Caco-2 (cell line): ENCODE data around the gene ITGB4. TPM values are rescaled to one million over a fixed set of nuclear protein-coding genes. Genes with fewer than 3 reads are reported as not detected.

Experiments
- BruUV-seq: library from RNA; stranded (reverse); fragments of 400-500 nt; replicated peaks from 2 replicates; lab custom pipeline; 2021; lab: Mats Ljungman, UMichigan
- CTCF ChIA-PET: fragments of 300-600 bp; sonication (Branson Sonifier 250); formaldehyde crosslinking; loops from one replicate; lab custom pipeline; 2022; ENCODE audit warnings: antibody characterized with exemption; lab: Charles Lee
- POLR2A ChIA-PET: fragments of 300-600 bp; sonication (Branson Sonifier 250); formaldehyde crosslinking; loops from one replicate; lab custom pipeline; 2022; ENCODE audit warnings: antibody characterized with exemption; lab: Charles Lee
- DNase-seq, 2 experiments: peaks; one replicate each; pipeline versions ENCODE4 v3.0.0 to v3.0.0-alpha.2; 2020 to 2022
- H3K27me3 ChIP-seq: replicated peaks from 2 replicates; pipeline ENCODE4 v1.6.0; 2011; ENCODE audit warnings: low read length; ENCODE audit not compliant: control insufficient read depth, insufficient read depth
- H3K36me3 ChIP-seq: 2 replicates; pipeline ENCODE4 v1.5.1; 2011; ENCODE audit warnings: low read length; ENCODE audit not compliant: control insufficient read depth, insufficient read depth
- H3K4me1 ChIP-seq: fragments of 250-450 bp; sonication (Bioruptor Pico); 2 replicates; pipeline ENCODE4 v1.5.1; 2020; ENCODE audit warnings: mild to moderate bottlenecking
- H3K4me3 ChIP-seq: 2 replicates; pipeline ENCODE4 v1.5.1; 2011; ENCODE audit warnings: low read depth, mild to moderate bottlenecking, control low read depth, low read length
- H3K9me3 ChIP-seq: fragments of 250-450 bp; sonication (Bioruptor Pico); 2 replicates; pipeline ENCODE4 v1.5.1; 2020; ENCODE audit warnings: mild to moderate bottlenecking, moderate library complexity
- H3K27ac Mint-ChIP-seq: one replicate; pipeline ENCODE4 v1.8.0; 2022; ENCODE audit warnings: mixed read lengths; ENCODE audit not compliant: unreplicated experiment
- H3K27me3 Mint-ChIP-seq: one replicate; pipeline ENCODE4 v1.8.0; 2022; ENCODE audit warnings: mixed read lengths; ENCODE audit not compliant: insufficient read depth, unreplicated experiment
- H3K36me3 Mint-ChIP-seq: one replicate; pipeline ENCODE4 v1.8.0; 2022; ENCODE audit warnings: mild to moderate bottlenecking, mixed read lengths; ENCODE audit not compliant: insufficient read depth, unreplicated experiment
- H3K4me1 Mint-ChIP-seq: one replicate; pipeline ENCODE4 v1.8.0; 2022; ENCODE audit warnings: low read depth, mixed read lengths; ENCODE audit not compliant: unreplicated experiment
- H3K4me3 Mint-ChIP-seq: one replicate; pipeline ENCODE4 v1.8.0; 2022; ENCODE audit warnings: mild to moderate bottlenecking, moderate library complexity, mixed read lengths; ENCODE audit not compliant: unreplicated experiment
- H3K9me3 Mint-ChIP-seq: one replicate; pipeline ENCODE4 v1.8.0; 2022; ENCODE audit warnings: mixed read lengths; ENCODE audit not compliant: unreplicated experiment
- CTCF ChIP-seq, 2 experiments: fragments of 200-600 bp in 1 of 2; IDR thresholded peaks; 1 replicate in 1 of 2; 2 replicates in 1 of 2; pipeline versions ENCODE4 v1.5.1 to v1.8.0; 2011 to 2022; ENCODE audit warnings: antibody characterized with exemption in 1 of 2, control low read depth in 1 of 2, inconsistent platforms in 1 of 2, low read depth in 1 of 2, low read length in 1 of 2, mild to moderate bottlenecking in 1 of 2, moderate library complexity in 1 of 2; ENCODE audit not compliant: insufficient read depth in 1 of 2, severe bottlenecking in 1 of 2, unreplicated experiment in 1 of 2
- intact Hi-C: fragments of 100-400 bp; cut with micrococcal nuclease; formaldehyde crosslinking; loops from one replicate; pipeline ENCODE4 v1.10.0; 2022; ENCODE audit not compliant: unreplicated experiment
- total RNA-seq: library from RNA; stranded (reverse); gene quantifications from 2 replicates; pipeline ENCODE4 v1.2.3, GENCODE V29; 2022

ITGB4 gene
- total RNA-seq, 1 experiment from 2014 or later = 50.8 TPM

- Histone ChIP-seq H3K4me3 (no peak overlapping the region), H3K36me3 (peaks cover 3% of the 10 kb centered on the region; the same call in 1 of the 2 replicates), H3K4me1 (peaks cover 7% of the 10 kb centered on the region; the same call in 1 of the 2 replicates), H3K27me3 (no peaks in the 10 kb centered on the region), H3K9me3 (no peaks in the 10 kb centered on the region)
- Mint-ChIP-seq H3K9me3 (no peaks in the 10 kb centered on the region), H3K27ac (no peak overlapping the region), H3K4me1 (peaks cover 7% of the 10 kb centered on the region), H3K4me3 (no peak overlapping the region), H3K27me3 (no peaks in the 10 kb centered on the region), H3K36me3 (peaks cover 29% of the 10 kb centered on the region)
- intact Hi-C loops = no loop called here
- CTCF ChIA-PET = interaction anchor here (0.5 to 5.3 kb wide), 6 partner anchors 14 to 118 kb away, joined by 3 to 100 read pairs (median 5); partner anchors contain the start of genes GALK1 and SMIM5
- no peak for DNase-seq
- POLR2A ChIA-PET = interaction anchor here (0.6 kb wide), 1 partner anchor 78 kb away, joined by 6 read pairs; no protein-coding TSS in a partner anchor
- BruUV-seq = no TSS peak
- no peak for TF ChIP-seq CTCF (IDR thresholded peaks at IDR 0.05; ENCODE audit: insufficient read depth in 1 of 2, low read depth in 1 of 2, low read length in 1 of 2, severe bottlenecking in 1 of 2, unreplicated experiment in 1 of 2)
Measured at GRCh38 chr17:75750661-75751423, 29.6 kb downstream of the ITGB4 start.

GRCh38 chr17:75751676-75752404, 30.6 kb downstream of the ITGB4 start:
- BruUV-seq = no TSS peak
- H3K4me3 ChIP-seq = no peak overlapping the region
- intact Hi-C loops = no loop called here
- POLR2A ChIA-PET = no interaction called here
- no peaks in the 10 kb centered on the region for H3K9me3 ChIP-seq
- H3K4me1 Mint-ChIP-seq = peaks cover 7% of the 10 kb centered on the region
- H3K36me3 ChIP-seq = peaks cover 3% of the 10 kb centered on the region; the same call in 1 of the 2 replicates
- H3K36me3 Mint-ChIP-seq = peaks cover 39% of the 10 kb centered on the region
- H3K27ac Mint-ChIP-seq = no peak overlapping the region
- H3K27me3 Mint-ChIP-seq = no peaks in the 10 kb centered on the region
- CTCF ChIA-PET = interaction anchor here (5.3 kb wide), 1 partner anchor 119 kb away, joined by 100 read pairs; the partner anchor contains the start of gene SMIM5
- no peak overlapping the region for H3K4me3 Mint-ChIP-seq
- no peaks in the 10 kb centered on the region for H3K9me3 Mint-ChIP-seq
- TF ChIP-seq CTCF (IDR thresholded peaks at IDR 0.05; ENCODE audit: insufficient read depth in 1 of 2, low read depth in 1 of 2, low read length in 1 of 2, severe bottlenecking in 1 of 2, unreplicated experiment in 1 of 2) = no peak
- no peaks in the 10 kb centered on the region for H3K27me3 ChIP-seq
- H3K4me1 ChIP-seq = peaks cover 7% of the 10 kb centered on the region; the same call in 1 of the 2 replicates
- no peak for DNase-seq

GRCh38 chr17:75752405-75752709, 31.1 kb downstream of the ITGB4 start:
- Mint-ChIP-seq H3K4me1 (peaks cover 7% of the 10 kb centered on the region), H3K36me3 (peaks cover 39% of the 10 kb centered on the region), H3K9me3 (no peaks in the 10 kb centered on the region), H3K4me3 (no peak overlapping the region), H3K27ac (no peak overlapping the region), H3K27me3 (no peaks in the 10 kb centered on the region)
- no TSS peak for BruUV-seq
- CTCF ChIA-PET = interaction anchor here (5.3 kb wide), 1 partner anchor 119 kb away, joined by 100 read pairs; the partner anchor contains the start of gene SMIM5
- H3K4me1 ChIP-seq = peaks cover 7% of the 10 kb centered on the region; the same call in 1 of the 2 replicates
- intact Hi-C loops = no loop called here
- H3K4me3 ChIP-seq = no peak overlapping the region
- no peaks in the 10 kb centered on the region for H3K9me3 ChIP-seq
- POLR2A ChIA-PET = no interaction called here
- no peaks in the 10 kb centered on the region for H3K27me3 ChIP-seq
- no peak for DNase-seq
- H3K36me3 ChIP-seq = peaks cover 3% of the 10 kb centered on the region; the same call in 1 of the 2 replicates
- TF ChIP-seq CTCF (IDR thresholded peaks at IDR 0.05; ENCODE audit: insufficient read depth in 1 of 2, low read depth in 1 of 2, low read length in 1 of 2, severe bottlenecking in 1 of 2, unreplicated experiment in 1 of 2) = no peak
